Measurements from ENCODE around the gene ZNF609. TPM values are rescaled to one million over a fixed set of nuclear protein-coding genes. Genes with fewer than 3 reads are reported as not detected.

The ZNF609 gene
- total RNA-seq, 1 experiment from 2014 or later, result 9.9 TPM

GRCh38 chr15:64441852-64442251 lies 18.5 kb upstream of the ZNF609 start:
- no TSS peak for BruUV-seq (replicated peaks)
- no peak overlapping the region for H3K4me3 ChIP-seq (ENCODE audit: low read length)
- ChIA-PET POLR2A (ENCODE audit: unreplicated experiment) (no interaction called here), CTCF (no interaction called here)
- no peaks in the 10 kb centered on the region for H3F3A ChIP-seq (ENCODE audit: low read length, unreplicated experiment)
- no peaks in the 10 kb centered on the region for H3K9me2 ChIP-seq (replicated peaks; ENCODE audit: low read length)
- ATAC-seq (no peak), DNase-seq (no peak)
- H4K20me1 ChIP-seq (ENCODE audit: low read length), result no peaks in the 10 kb centered on the region
- H3K36me3 ChIP-seq (ENCODE audit: low read depth, low read length), result no peaks in the 10 kb centered on the region
- H3K27me3 ChIP-seq (ENCODE audit: low read length), result no peaks in the 10 kb centered on the region
- intact Hi-C loops (cut with micrococcal nuclease), result no loop called here
- TF ChIP-seq EZH2phosphoT487 (IDR thresholded peaks at IDR 0.05; ENCODE audit: borderline replicate concordance, low read length), result no peak
- TF ChIP-seq CTCF (conservative IDR thresholded peaks at IDR 0.05; ENCODE audit: low read depth, low read length), result no peak
- no peak for TF ChIP-seq EZH2 (IDR thresholded peaks at IDR 0.05; ENCODE audit: low read length, unreplicated experiment)
- H3K9me3 ChIP-seq (ENCODE audit: low read length), result no peaks in the 10 kb centered on the region
- H3K79me2 ChIP-seq (ENCODE audit: low read length), result no peaks in the 10 kb centered on the region
- H3K4me2 ChIP-seq (ENCODE audit: low read length), result no peak overlapping the region
- H2AFZ ChIP-seq (ENCODE audit: low read length), result no peak overlapping the region
- no peak overlapping the region for H3K9ac ChIP-seq (ENCODE audit: low read length)
- peaks cover 20% of the 10 kb centered on the region for H3K4me1 ChIP-seq (ENCODE audit: insufficient read depth, low read length)
- no peak overlapping the region for H3K27ac ChIP-seq (ENCODE audit: low read length)

- intact Hi-C loops (cut with micrococcal nuclease), result no loop called here
- no peak for TF ChIP-seq EZH2 (IDR thresholded peaks at IDR 0.05; ENCODE audit: low read length, unreplicated experiment)
- no peak for TF ChIP-seq EZH2phosphoT487 (IDR thresholded peaks at IDR 0.05; ENCODE audit: borderline replicate concordance, low read length)
- no peak for TF ChIP-seq CTCF (conservative IDR thresholded peaks at IDR 0.05; ENCODE audit: low read depth, low read length)
- no peak for DNase-seq
- Histone ChIP-seq H2AFZ (ENCODE audit: low read length) (no peak overlapping the region), H3K4me1 (ENCODE audit: insufficient read depth, low read length) (peaks cover 20% of the 10 kb centered on the region), H3K79me2 (ENCODE audit: low read length) (no peaks in the 10 kb centered on the region), H3K27ac (ENCODE audit: low read length) (peak overlapping the region; percentile 55), H3K27me3 (ENCODE audit: low read length) (no peaks in the 10 kb centered on the region), H3K9me3 (ENCODE audit: low read length) (no peaks in the 10 kb centered on the region), H3F3A (ENCODE audit: low read length, unreplicated experiment) (no peaks in the 10 kb centered on the region), H3K4me3 (ENCODE audit: low read length) (no peak overlapping the region), H3K36me3 (ENCODE audit: low read depth, low read length) (no peaks in the 10 kb centered on the region), H3K9me2 (replicated peaks; ENCODE audit: low read length) (no peaks in the 10 kb centered on the region), H4K20me1 (ENCODE audit: low read length) (no peaks in the 10 kb centered on the region), H3K9ac (ENCODE audit: low read length) (no peak overlapping the region), H3K4me2 (ENCODE audit: low read length) (peak overlapping the region; percentile 73)
- ChIA-PET CTCF (interaction anchor here (0.6 kb wide), 1 partner anchor 17 kb away, joined by 3 read pairs; the partner anchor contains the start of gene ZNF609), POLR2A (ENCODE audit: unreplicated experiment) (no interaction called here)
- no TSS peak for BruUV-seq (replicated peaks)
- ATAC-seq, result no peak
Measured at GRCh38 chr15:64443016-64443415, 17.4 kb upstream of the ZNF609 start.

GRCh38 chr15:64443747-64444621 lies 16.4 kb upstream of the ZNF609 start:
- no TSS peak for BruUV-seq (replicated peaks)
- no peaks in the 10 kb centered on the region for H3K27me3 ChIP-seq (ENCODE audit: low read length)
- H3K4me1 ChIP-seq (ENCODE audit: insufficient read depth, low read length), result peaks cover 20% of the 10 kb centered on the region
- H3K9me2 ChIP-seq (replicated peaks; ENCODE audit: low read length), result no peaks in the 10 kb centered on the region
- no peaks in the 10 kb centered on the region for H4K20me1 ChIP-seq (ENCODE audit: low read length)
- no peaks in the 10 kb centered on the region for H3K79me2 ChIP-seq (ENCODE audit: low read length)
- H2AFZ ChIP-seq (ENCODE audit: low read length), result 0 out of 2 replicates have a peak overlapping the region, but pooled peaks have one; percentile 35
- ChIA-PET CTCF (interaction anchor here (0.6 kb wide), 2 partner anchors 16 to 235 kb away, joined by 3 read pairs; partner anchors contain the start of gene ZNF609), POLR2A (ENCODE audit: unreplicated experiment) (no interaction called here)
- H3K36me3 ChIP-seq (ENCODE audit: low read depth, low read length), result no peaks in the 10 kb centered on the region
- H3K4me3 ChIP-seq (ENCODE audit: low read length), result peak overlapping the region; percentile 52
- H3F3A ChIP-seq (ENCODE audit: low read length, unreplicated experiment), result no peaks in the 10 kb centered on the region
- H3K9me3 ChIP-seq (ENCODE audit: low read length), result no peaks in the 10 kb centered on the region
- intact Hi-C loops (cut with micrococcal nuclease), result no loop called here
- DNase-seq, result peak; percentile 91
- TF ChIP-seq EZH2phosphoT487 (IDR thresholded peaks at IDR 0.05; ENCODE audit: borderline replicate concordance, low read length) (no peak), CTCF (conservative IDR thresholded peaks at IDR 0.05; ENCODE audit: low read depth, low read length) (no peak), EZH2 (IDR thresholded peaks at IDR 0.05; ENCODE audit: low read length, unreplicated experiment) (no peak)
- no peak overlapping the region for H3K9ac ChIP-seq (ENCODE audit: low read length)
- peak overlapping the region; percentile 55 for H3K27ac ChIP-seq (ENCODE audit: low read length)
- H3K4me2 ChIP-seq (ENCODE audit: low read length), result peak overlapping the region; percentile 73
- peak; percentile 95 for ATAC-seq
